ENCODE results near the gene GALNT1. TPM values are rescaled to one million over a fixed set of nuclear protein-coding genes. Genes with fewer than 3 reads are reported as not detected.

GALNT1 gene
- total and polyA plus RNA-seq, 2 of the 4 experiments (the other 2 are of a cell fraction): 24.9 to 43.9 TPM

DNA sequence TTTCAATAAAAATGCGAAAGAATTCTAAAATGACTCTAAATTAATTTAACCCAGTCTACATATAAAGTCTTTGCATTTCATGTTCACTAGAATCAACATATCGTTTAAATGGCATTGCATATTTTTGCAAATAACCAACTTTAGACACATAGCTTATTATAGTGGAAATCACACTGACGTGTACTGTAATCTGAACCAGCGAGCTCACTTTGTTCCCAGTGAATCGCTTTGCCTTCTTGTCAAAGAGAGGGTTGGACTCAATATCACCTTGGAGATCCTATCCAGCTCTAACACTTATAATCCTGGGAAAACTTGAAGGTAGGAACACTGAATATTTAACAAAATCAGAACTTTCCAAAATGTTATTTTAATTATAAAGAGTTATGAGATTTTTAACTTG, 108.2 kb downstream of the GALNT1 start:
- dilution Hi-C loops (cut with HindIII; ENCODE audit: low sequenced_read_pairs, unreplicated experiment): no loop called here
- H4K8ac ChIP-seq (ENCODE audit: low read depth in 2 of 2, low read length in 2 of 2): no peak overlapping the region

More for the DNA sequence above, 108.2 kb downstream of the GALNT1 start:
- no peak overlapping the region for H2BK20ac ChIP-seq (ENCODE audit: low read depth, low read length)
- no peak overlapping the region for H3K4me2 ChIP-seq (ENCODE audit: low read depth, low read length)
- no peaks in the 10 kb centered on the region for H3K4me1 ChIP-seq (ENCODE audit: control insufficient read depth, insufficient read depth, low read length)
- H3K18ac ChIP-seq (ENCODE audit: low read depth, low read length): no peak overlapping the region
- no peak overlapping the region for H2AK5ac ChIP-seq (ENCODE audit: low read depth, low read length)
- TF ChIP-seq RFX5 (IDR thresholded peaks at IDR 0.05; ENCODE audit: low read depth, low read length): no peak
- no peak for TF ChIP-seq BHLHE40 (IDR thresholded peaks at IDR 0.05; ENCODE audit: low read depth, low read length)
- no peak for TF ChIP-seq MXI1 (IDR thresholded peaks at IDR 0.05; ENCODE audit: borderline replicate concordance, low read depth, low read length)
- TF ChIP-seq POLR2A (IDR thresholded peaks at IDR 0.05; ENCODE audit: low read depth, low read length): no peak
- no peak for TF ChIP-seq MAFK (IDR thresholded peaks at IDR 0.05; ENCODE audit: low read depth, low read length)
- TF ChIP-seq RAD21 (IDR thresholded peaks at IDR 0.05; ENCODE audit: low read length): no peak
- TF ChIP-seq RCOR1 (IDR thresholded peaks at IDR 0.05; ENCODE audit: insufficient replicate concordance, low read length): no peak
- no peak for TF ChIP-seq NFE2L2 (IDR thresholded peaks at IDR 0.05; ENCODE audit: low read depth, low read length)
- TF ChIP-seq, protein P1, sequence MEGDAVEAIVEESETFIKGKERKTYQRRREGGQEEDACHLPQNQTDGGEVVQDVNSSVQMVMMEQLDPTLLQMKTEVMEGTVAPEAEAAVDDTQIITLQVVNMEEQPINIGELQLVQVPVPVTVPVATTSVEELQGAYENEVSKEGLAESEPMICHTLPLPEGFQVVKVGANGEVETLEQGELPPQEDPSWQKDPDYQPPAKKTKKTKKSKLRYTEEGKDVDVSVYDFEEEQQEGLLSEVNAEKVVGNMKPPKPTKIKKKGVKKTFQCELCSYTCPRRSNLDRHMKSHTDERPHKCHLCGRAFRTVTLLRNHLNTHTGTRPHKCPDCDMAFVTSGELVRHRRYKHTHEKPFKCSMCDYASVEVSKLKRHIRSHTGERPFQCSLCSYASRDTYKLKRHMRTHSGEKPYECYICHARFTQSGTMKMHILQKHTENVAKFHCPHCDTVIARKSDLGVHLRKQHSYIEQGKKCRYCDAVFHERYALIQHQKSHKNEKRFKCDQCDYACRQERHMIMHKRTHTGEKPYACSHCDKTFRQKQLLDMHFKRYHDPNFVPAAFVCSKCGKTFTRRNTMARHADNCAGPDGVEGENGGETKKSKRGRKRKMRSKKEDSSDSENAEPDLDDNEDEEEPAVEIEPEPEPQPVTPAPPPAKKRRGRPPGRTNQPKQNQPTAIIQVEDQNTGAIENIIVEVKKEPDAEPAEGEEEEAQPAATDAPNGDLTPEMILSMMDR (conservative IDR thresholded peaks at IDR 0.05; ENCODE audit: low read depth, low read length): no peak
- TF ChIP-seq, protein P2, sequence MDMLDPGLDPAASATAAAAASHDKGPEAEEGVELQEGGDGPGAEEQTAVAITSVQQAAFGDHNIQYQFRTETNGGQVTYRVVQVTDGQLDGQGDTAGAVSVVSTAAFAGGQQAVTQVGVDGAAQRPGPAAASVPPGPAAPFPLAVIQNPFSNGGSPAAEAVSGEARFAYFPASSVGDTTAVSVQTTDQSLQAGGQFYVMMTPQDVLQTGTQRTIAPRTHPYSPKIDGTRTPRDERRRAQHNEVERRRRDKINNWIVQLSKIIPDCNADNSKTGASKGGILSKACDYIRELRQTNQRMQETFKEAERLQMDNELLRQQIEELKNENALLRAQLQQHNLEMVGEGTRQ (IDR thresholded peaks at IDR 0.05; ENCODE audit: low read depth, low read length): no peak
- TF ChIP-seq MAZ (IDR thresholded peaks at IDR 0.05; ENCODE audit: borderline replicate concordance, low read depth, low read length): no peak
- TF ChIP-seq CHD1 (IDR thresholded peaks at IDR 0.05; ENCODE audit: low read depth, low read length): no peak
- no peak for TF ChIP-seq FOS (IDR thresholded peaks at IDR 0.05; ENCODE audit: low read depth, low read length)
- TF ChIP-seq, protein P3, sequence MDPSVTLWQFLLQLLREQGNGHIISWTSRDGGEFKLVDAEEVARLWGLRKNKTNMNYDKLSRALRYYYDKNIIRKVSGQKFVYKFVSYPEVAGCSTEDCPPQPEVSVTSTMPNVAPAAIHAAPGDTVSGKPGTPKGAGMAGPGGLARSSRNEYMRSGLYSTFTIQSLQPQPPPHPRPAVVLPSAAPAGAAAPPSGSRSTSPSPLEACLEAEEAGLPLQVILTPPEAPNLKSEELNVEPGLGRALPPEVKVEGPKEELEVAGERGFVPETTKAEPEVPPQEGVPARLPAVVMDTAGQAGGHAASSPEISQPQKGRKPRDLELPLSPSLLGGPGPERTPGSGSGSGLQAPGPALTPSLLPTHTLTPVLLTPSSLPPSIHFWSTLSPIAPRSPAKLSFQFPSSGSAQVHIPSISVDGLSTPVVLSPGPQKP (IDR thresholded peaks at IDR 0.05; ENCODE audit: borderline replicate concordance, low read depth, low read length): no peak
- no peak for TF ChIP-seq CEBPB (IDR thresholded peaks at IDR 0.05; ENCODE audit: low read depth, low read length)
- no peak for TF ChIP-seq SMC3 (IDR thresholded peaks at IDR 0.05; ENCODE audit: low read depth, low read length)
- no peak overlapping the region for H2BK5ac ChIP-seq (ENCODE audit: low read depth, low read length, poor library complexity, severe bottlenecking)
- ATAC-seq (ENCODE audit: low read depth): no peak
- no peak overlapping the region for H4K5ac ChIP-seq (ENCODE audit: low read depth, low read length)
- H3K23ac ChIP-seq (ENCODE audit: low read depth, low read length): no peak overlapping the region
- ChIA-PET POLR2A (ENCODE audit: unreplicated experiment) (no interaction called here), CTCF (no interaction called here)
- H3K4me3 ChIP-seq (ENCODE audit: insufficient read depth, low read depth, low read length): no peak overlapping the region
- no peaks in the 10 kb centered on the region for H4K20me1 ChIP-seq (ENCODE audit: insufficient read depth, low read length)
- H3K14ac ChIP-seq (replicated peaks; ENCODE audit: low read depth, low read length): no peak overlapping the region
- H2AK9ac ChIP-seq (replicated peaks; ENCODE audit: low read depth, low read length, poor library complexity): no peak overlapping the region
- H3K27me3 ChIP-seq (ENCODE audit: control insufficient read depth, insufficient read depth, low read length): no peaks in the 10 kb centered on the region
- H2AFZ ChIP-seq (replicated peaks; ENCODE audit: low read length, poor library complexity): no peak overlapping the region
- intact Hi-C loops (cut with micrococcal nuclease) (no loop called here), in situ Hi-C loops (cut with MboI; ENCODE audit: low sequenced_read_pairs) (no loop called here)
- H2BK15ac ChIP-seq (ENCODE audit: low read depth, low read length): no peak overlapping the region
- no peak overlapping the region for H3K56ac ChIP-seq (ENCODE audit: extremely low read depth, insufficient read depth, low read length)
- H3K27ac ChIP-seq (ENCODE audit: insufficient read depth, low read length): no peak overlapping the region
- H3K4ac ChIP-seq (ENCODE audit: low read depth, low read length): no peak overlapping the region
- no peaks in the 10 kb centered on the region for H3K9me3 ChIP-seq (ENCODE audit: control insufficient read depth, insufficient read depth, low read length)
- no peaks in the 10 kb centered on the region; a peak in 1 of 4 replicates for H3K79me1 ChIP-seq (ENCODE audit: low read depth in 1 of 2, low read length in 2 of 2)
- no TSS peak for BruUV-seq (replicated peaks)
- no CpG with 5 or more reads among the region's 5 CpGs for WGBS, 2 experiments (ENCODE audit: extremely low coverage in 2 of 2, insufficient read length in 1 of 2)
- no peak overlapping the region for H2BK120ac ChIP-seq (ENCODE audit: low read depth, low read length)
- H4K91ac ChIP-seq (ENCODE audit: insufficient read depth, low read depth, low read length): no peak overlapping the region
- H3K9me1 ChIP-seq (ENCODE audit: insufficient read depth, low read length): no peaks in the 10 kb centered on the region
- H3K9ac ChIP-seq (ENCODE audit: low read depth, low read length): no peak overlapping the region
- DNase-seq: no peak
- peaks cover 6% of the 10 kb centered on the region; the same call in 1 of the 2 replicates for H3K36me3 ChIP-seq (ENCODE audit: control insufficient read depth, insufficient read depth, low read length)
